Astrocyte (in vitro differentiated cells and primary cell): ENCODE measurements around the gene MEST. TPM values are rescaled to one million over a fixed set of nuclear protein-coding genes. Genes with fewer than 3 reads are reported as not detected.
A peak's percentile ranks its signal among the peaks of the same experiment; 100 is the strongest.

Source experiments
- DNase-seq: peaks from one replicate; pipeline ENCODE4 v3.0.0-alpha.2; 2010; ENCODE audit warnings: low read depth
- FAIRE-seq: peaks from 2 replicates; lab custom pipeline; 2011; peaks lifted over from hg19 to GRCh38; lab: Jason Lieb, UNC
- H2AFZ ChIP-seq: 2 replicates; pipeline ENCODE4 v1.6.0; 2012; ENCODE audit warnings: low read depth, low read length, inconsistent platforms
- H3K27ac ChIP-seq: 2 replicates; pipeline ENCODE4 v1.5.1; 2011; ENCODE audit warnings: low read depth, low read length, inconsistent platforms
- H3K27me3 ChIP-seq: 2 replicates; pipeline ENCODE4 v1.6.0; 2011; ENCODE audit warnings: low read length, inconsistent platforms; ENCODE audit not compliant: insufficient read depth
- H3K36me3 ChIP-seq: 2 replicates; pipeline ENCODE4 v1.5.1; 2011; ENCODE audit warnings: low read length, inconsistent platforms; ENCODE audit not compliant: insufficient read depth
- H3K4me1 ChIP-seq: 2 replicates; pipeline ENCODE4 v1.5.1; 2011; ENCODE audit warnings: low read length, inconsistent platforms; ENCODE audit not compliant: insufficient read depth
- H3K4me2 ChIP-seq: 2 replicates; pipeline ENCODE4 v1.6.0; 2012; ENCODE audit warnings: low read length, inconsistent platforms
- H3K4me3 ChIP-seq: 2 replicates; pipeline ENCODE4 v1.5.1; 2011; ENCODE audit warnings: low read depth, mild to moderate bottlenecking, low read length, inconsistent platforms; ENCODE audit not compliant: insufficient read depth
- H3K79me2 ChIP-seq: 2 replicates; pipeline ENCODE4 v1.6.0; 2012; ENCODE audit warnings: mild to moderate bottlenecking, low read length, inconsistent platforms; ENCODE audit not compliant: insufficient read depth
- H3K9ac ChIP-seq: 2 replicates; pipeline ENCODE4 v1.6.0; 2012; ENCODE audit warnings: mild to moderate bottlenecking, low read length, inconsistent platforms
- H3K9me3 ChIP-seq: 2 replicates; pipeline ENCODE4 v1.5.1; 2012; ENCODE audit warnings: low read depth, mild to moderate bottlenecking, low read length, inconsistent platforms; ENCODE audit not compliant: insufficient read depth
- H4K20me1 ChIP-seq: 2 replicates; pipeline ENCODE4 v1.6.0; 2012; ENCODE audit warnings: low read length, inconsistent platforms; ENCODE audit not compliant: insufficient read depth
- H3K27ac Mint-ChIP-seq: one replicate; pipeline ENCODE4 v1.8.0; 2021; ENCODE audit warnings: mild to moderate bottlenecking, mixed read lengths; ENCODE audit not compliant: unreplicated experiment
- H3K27me3 Mint-ChIP-seq: one replicate; pipeline ENCODE4 v1.8.0; 2021; ENCODE audit warnings: low read depth, mixed read lengths; ENCODE audit not compliant: unreplicated experiment
- H3K36me3 Mint-ChIP-seq: one replicate; pipeline ENCODE4 v1.8.0; 2021; ENCODE audit warnings: low read depth, mixed read lengths; ENCODE audit not compliant: unreplicated experiment
- H3K4me1 Mint-ChIP-seq: one replicate; pipeline ENCODE4 v1.8.0; 2021; ENCODE audit warnings: low read depth, mixed read lengths; ENCODE audit not compliant: unreplicated experiment
- H3K4me3 Mint-ChIP-seq: one replicate; pipeline ENCODE4 v1.8.0; 2021; ENCODE audit warnings: mild to moderate bottlenecking, moderate library complexity, mixed read lengths; ENCODE audit not compliant: unreplicated experiment
- H3K9me3 Mint-ChIP-seq: one replicate; pipeline ENCODE4 v1.8.0; 2021; ENCODE audit warnings: mild to moderate bottlenecking, mixed read lengths; ENCODE audit not compliant: unreplicated experiment
- EZH2 ChIP-seq: IDR thresholded peaks from 2 replicates; pipeline ENCODE4 v1.6.1; 2012; ENCODE audit warnings: mild to moderate bottlenecking, low read length, inconsistent platforms; ENCODE audit not compliant: insufficient read depth
- total RNA-seq: library from RNA; stranded (reverse); gene quantifications from 2 replicates; pipeline ENCODE4 v1.2.1, GENCODE V29; 2021
- TF ChIP-seq, protein P1 (sequence below): IDR thresholded peaks from 2 replicates; pipeline ENCODE4 v1.5.1; 2011; ENCODE audit warnings: low read depth, mild to moderate bottlenecking, inconsistent platforms, low read length, moderate library complexity; ENCODE audit not compliant: insufficient read depth

MEST gene
- total RNA-seq, 1 donor from 2014 or later: 214 TPM

DNA sequence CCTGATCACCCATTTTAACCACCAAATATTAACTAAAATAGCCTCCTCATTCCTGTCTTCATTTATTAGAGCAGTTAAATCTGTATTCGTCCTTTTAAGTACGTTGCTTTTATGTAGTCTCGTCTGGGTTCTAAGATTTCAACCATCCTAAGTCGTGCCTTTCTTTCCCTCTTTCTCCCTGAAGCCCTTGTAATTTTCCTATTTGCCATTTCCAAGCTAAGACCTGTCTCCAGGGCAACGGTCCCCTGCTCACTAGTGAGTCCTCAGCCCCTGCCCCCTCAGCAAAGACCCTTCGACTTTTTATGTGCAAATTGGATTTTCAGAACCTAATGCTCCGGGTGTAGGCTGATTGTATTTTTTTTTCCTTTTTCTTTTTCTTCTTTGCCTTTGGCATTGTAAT lies 16.1 kb upstream of the MEST start:
- FAIRE-seq: no peak
- Mint-ChIP-seq H3K9me3 (peaks cover 2% of the 10 kb centered on the region), H3K36me3 (no peaks in the 10 kb centered on the region), H3K4me1 (no peaks in the 10 kb centered on the region), H3K27ac (no peak overlapping the region), H3K27me3 (peaks cover 4% of the 10 kb centered on the region), H3K4me3 (no peak overlapping the region)
- H3K9ac ChIP-seq: no peak overlapping the region
- no peak overlapping the region for H3K4me2 ChIP-seq
- DNase-seq: no peak
- no peaks in the 10 kb centered on the region for H3K36me3 ChIP-seq
- H3K9me3 ChIP-seq: no peaks in the 10 kb centered on the region
- TF ChIP-seq, protein P1, sequence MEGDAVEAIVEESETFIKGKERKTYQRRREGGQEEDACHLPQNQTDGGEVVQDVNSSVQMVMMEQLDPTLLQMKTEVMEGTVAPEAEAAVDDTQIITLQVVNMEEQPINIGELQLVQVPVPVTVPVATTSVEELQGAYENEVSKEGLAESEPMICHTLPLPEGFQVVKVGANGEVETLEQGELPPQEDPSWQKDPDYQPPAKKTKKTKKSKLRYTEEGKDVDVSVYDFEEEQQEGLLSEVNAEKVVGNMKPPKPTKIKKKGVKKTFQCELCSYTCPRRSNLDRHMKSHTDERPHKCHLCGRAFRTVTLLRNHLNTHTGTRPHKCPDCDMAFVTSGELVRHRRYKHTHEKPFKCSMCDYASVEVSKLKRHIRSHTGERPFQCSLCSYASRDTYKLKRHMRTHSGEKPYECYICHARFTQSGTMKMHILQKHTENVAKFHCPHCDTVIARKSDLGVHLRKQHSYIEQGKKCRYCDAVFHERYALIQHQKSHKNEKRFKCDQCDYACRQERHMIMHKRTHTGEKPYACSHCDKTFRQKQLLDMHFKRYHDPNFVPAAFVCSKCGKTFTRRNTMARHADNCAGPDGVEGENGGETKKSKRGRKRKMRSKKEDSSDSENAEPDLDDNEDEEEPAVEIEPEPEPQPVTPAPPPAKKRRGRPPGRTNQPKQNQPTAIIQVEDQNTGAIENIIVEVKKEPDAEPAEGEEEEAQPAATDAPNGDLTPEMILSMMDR: no peak
- no peak for TF ChIP-seq EZH2
- no peaks in the 10 kb centered on the region for H3K79me2 ChIP-seq
- H3K4me1 ChIP-seq: no peaks in the 10 kb centered on the region
- H4K20me1 ChIP-seq: no peaks in the 10 kb centered on the region
- no peak overlapping the region for H3K4me3 ChIP-seq
- H3K27me3 ChIP-seq: no peaks in the 10 kb centered on the region
- no peak overlapping the region for H2AFZ ChIP-seq
- no peak overlapping the region for H3K27ac ChIP-seq

DNA sequence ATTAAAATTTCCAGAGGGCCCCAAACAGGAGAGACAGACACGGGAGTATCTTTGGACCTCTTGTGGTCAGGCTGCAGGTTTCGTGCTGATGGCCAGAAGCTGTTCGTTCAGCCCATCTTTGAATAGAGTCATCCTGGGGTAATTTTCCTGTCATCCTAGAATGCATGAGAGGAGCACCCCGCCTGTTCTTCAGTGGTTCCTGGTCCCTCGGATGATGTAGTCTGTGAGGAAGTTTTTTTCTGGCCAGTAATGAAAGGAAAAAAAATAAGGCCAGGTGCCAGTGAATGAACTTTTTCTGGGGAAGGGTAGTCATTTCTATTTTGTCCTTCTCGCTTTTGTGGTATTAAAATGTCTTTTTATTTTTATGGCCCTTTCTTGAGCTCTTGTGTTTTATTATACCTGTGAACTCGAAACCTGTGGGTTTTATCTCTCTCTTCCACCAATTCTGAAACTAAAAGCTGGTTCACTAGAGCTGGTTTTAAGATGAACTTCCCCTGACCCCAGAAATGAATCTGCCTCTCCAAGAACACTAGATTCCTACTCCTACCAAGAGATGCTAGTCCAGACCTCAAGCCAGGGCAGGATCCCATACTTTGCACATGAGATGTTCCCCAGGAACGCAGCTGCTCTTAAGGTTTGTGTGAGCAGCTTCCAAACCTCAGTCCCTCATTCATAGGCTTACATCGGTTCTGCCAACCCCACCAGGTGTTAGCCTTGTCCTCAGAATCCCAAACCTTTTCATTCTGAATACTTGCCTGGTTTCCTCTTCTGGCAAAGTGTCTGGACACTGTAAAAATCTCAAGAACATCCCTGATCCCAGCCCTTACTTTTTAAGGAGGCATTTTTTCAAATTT lies 15.4 kb upstream of the MEST start:
- Histone ChIP-seq H3K27ac (no peak overlapping the region), H3K27me3 (no peaks in the 10 kb centered on the region), H3K4me2 (no peak overlapping the region), H2AFZ (no peak overlapping the region), H3K9ac (no peak overlapping the region), H3K79me2 (no peaks in the 10 kb centered on the region), H4K20me1 (no peaks in the 10 kb centered on the region), H3K36me3 (no peaks in the 10 kb centered on the region), H3K4me3 (no peak overlapping the region), H3K9me3 (no peaks in the 10 kb centered on the region), H3K4me1 (no peaks in the 10 kb centered on the region)
- H3K36me3 Mint-ChIP-seq: no peaks in the 10 kb centered on the region
- no peak overlapping the region for H3K27ac Mint-ChIP-seq
- no peak for TF ChIP-seq EZH2
- TF ChIP-seq, protein P1: no peak
- peaks cover under 1% of the 10 kb centered on the region for H3K4me1 Mint-ChIP-seq
- FAIRE-seq (no peak), DNase-seq (peak; percentile 97)
- peaks cover 2% of the 10 kb centered on the region for H3K9me3 Mint-ChIP-seq
- no peak overlapping the region for H3K4me3 Mint-ChIP-seq
- peaks cover 4% of the 10 kb centered on the region for H3K27me3 Mint-ChIP-seq

DNA sequence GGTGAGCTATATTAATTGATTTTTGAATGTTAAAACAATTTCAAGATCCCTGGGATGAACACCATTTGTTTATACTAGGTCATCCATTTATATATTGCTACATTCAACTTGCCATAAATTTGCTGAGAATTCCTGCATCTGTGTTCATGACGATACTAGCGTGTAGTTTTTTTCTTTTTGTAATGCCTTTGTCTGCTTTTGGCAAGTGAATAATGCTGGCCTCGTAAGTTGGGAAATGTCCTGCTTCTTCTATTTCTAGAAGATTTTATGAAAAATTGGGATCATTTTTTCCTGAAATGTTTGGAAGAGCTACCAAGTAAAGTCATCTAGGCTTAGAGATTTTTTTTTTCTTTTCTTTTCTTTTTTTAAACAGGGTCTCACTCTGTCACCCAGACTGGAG lies 12.9 kb upstream of the MEST start:
- TF ChIP-seq, protein P1: no peak
- no peak for TF ChIP-seq EZH2

More for the DNA sequence above, 12.9 kb upstream of the MEST start:
- no peaks in the 10 kb centered on the region for H4K20me1 ChIP-seq
- H3K4me1 ChIP-seq: no peaks in the 10 kb centered on the region
- no peaks in the 10 kb centered on the region for H3K36me3 ChIP-seq
- no peak for FAIRE-seq
- H3K27me3 ChIP-seq: no peaks in the 10 kb centered on the region
- Mint-ChIP-seq H3K9me3 (peaks cover 2% of the 10 kb centered on the region), H3K4me3 (no peak overlapping the region), H3K36me3 (no peaks in the 10 kb centered on the region), H3K27me3 (peaks cover 4% of the 10 kb centered on the region), H3K4me1 (peaks cover 8% of the 10 kb centered on the region), H3K27ac (no peak overlapping the region)
- H3K9me3 ChIP-seq: no peaks in the 10 kb centered on the region
- H3K27ac ChIP-seq: no peak overlapping the region
- H3K79me2 ChIP-seq: no peaks in the 10 kb centered on the region
- no peak for DNase-seq
- no peak overlapping the region for H3K4me2 ChIP-seq
- H3K9ac ChIP-seq: no peak overlapping the region
- H2AFZ ChIP-seq: no peak overlapping the region
- no peak overlapping the region for H3K4me3 ChIP-seq
